Endodermal cell (in vitro differentiated cells): ENCODE measurements around the gene LEKR1. TPM values are rescaled to one million over a fixed set of nuclear protein-coding genes. Genes with fewer than 3 reads are reported as not detected.

ENCODE experiments used
- DNase-seq: peaks from one replicate; pipeline ENCODE4 v3.0.0-alpha.2; 2017
- H3K27ac ChIP-seq: 2 replicates; pipeline ENCODE4 v1.5.1; 2013; ENCODE audit warnings: mild to moderate bottlenecking, low read depth, low read length, moderate library complexity
- H3K27me3 ChIP-seq: 2 replicates; pipeline ENCODE4 v1.6.1; 2013; ENCODE audit warnings: mild to moderate bottlenecking, low read length, moderate library complexity; ENCODE audit not compliant: insufficient read depth, control insufficient read depth, poor library complexity, severe bottlenecking
- H3K36me3 ChIP-seq: 2 replicates; pipeline ENCODE4 v1.7.0; 2013; ENCODE audit warnings: mild to moderate bottlenecking, low read length, moderate library complexity; ENCODE audit not compliant: control insufficient read depth, insufficient read depth
- H3K4me1 ChIP-seq: one replicate; pipeline ENCODE4 v1.7.0; 2013; ENCODE audit warnings: low read length; ENCODE audit not compliant: control insufficient read depth, insufficient read depth
- H3K4me3 ChIP-seq: 2 replicates; pipeline ENCODE4 v1.5.1; 2013; ENCODE audit warnings: mild to moderate bottlenecking, low read length, moderate library complexity
- H3K9ac ChIP-seq: 2 replicates; pipeline ENCODE4 v1.6.1; 2013; ENCODE audit warnings: mild to moderate bottlenecking, low read length, moderate library complexity; ENCODE audit not compliant: poor library complexity, severe bottlenecking; ENCODE audit errors: extremely low read depth
- H3K9me3 ChIP-seq: 2 replicates; pipeline ENCODE4 v1.6.1; 2013; ENCODE audit warnings: mild to moderate bottlenecking, low read length, moderate library complexity; ENCODE audit not compliant: control insufficient read depth
- H3K27ac Mint-ChIP-seq: 2 replicates; pipeline ENCODE4 v1.8.0; 2020; ENCODE audit warnings: mixed read lengths
- H3K27me3 Mint-ChIP-seq: 2 replicates; pipeline ENCODE4 v1.8.0; 2021; ENCODE audit warnings: mild to moderate bottlenecking, mixed read lengths; ENCODE audit not compliant: insufficient read depth
- H3K36me3 Mint-ChIP-seq: 2 replicates; pipeline ENCODE4 v1.8.0; 2020; ENCODE audit warnings: low read depth, mixed read lengths
- H3K4me1 Mint-ChIP-seq: 2 replicates; pipeline ENCODE4 v1.8.0; 2020; ENCODE audit warnings: mixed read lengths
- H3K4me3 Mint-ChIP-seq: 2 replicates; pipeline ENCODE4 v1.8.0; 2020; ENCODE audit warnings: mild to moderate bottlenecking, moderate library complexity, mixed read lengths
- H3K9me3 Mint-ChIP-seq: 2 replicates; pipeline ENCODE4 v1.8.0; 2020; ENCODE audit warnings: mild to moderate bottlenecking, mixed read lengths
- WGBS, 2 experiments: methylation state at CpG; one replicate each; pipeline versions ENCODE4 v1.1.5 to v1.1.7; 2013; ENCODE audit warnings: missing lambda C conversion rate in 2 of 2, mixed read lengths in 1 of 2; ENCODE audit not compliant: insufficient coverage in 1 of 2, insufficient read length in 1 of 2; 5-methylcytosine and 5-hydroxymethylcytosine counted together
- total RNA-seq, 2 donors: library from RNA; stranded (reverse); fragmentation: NEBNext Ultra II Directional in 1 of 2; extraction: Animal tissue kit (Norgen Biotek cat#: 25700) in 1 of 2; gene quantifications; 2 replicates in 1 of 2; 3 replicates in 1 of 2; pipeline ENCODE4 v1.2.1, GENCODE V29; 2021
- TF ChIP-seq, protein P1 (sequence below): fragments of 200-600 bp; sonication (generic); conservative IDR thresholded peaks from 2 replicates; pipeline ENCODE4 v1.5.0; 2021; ENCODE audit warnings: antibody characterized with exemption, mild to moderate bottlenecking

LEKR1 gene
- total RNA-seq, 2 donors from 2014 or later, result 1.0 to 1.2 TPM

DNA sequence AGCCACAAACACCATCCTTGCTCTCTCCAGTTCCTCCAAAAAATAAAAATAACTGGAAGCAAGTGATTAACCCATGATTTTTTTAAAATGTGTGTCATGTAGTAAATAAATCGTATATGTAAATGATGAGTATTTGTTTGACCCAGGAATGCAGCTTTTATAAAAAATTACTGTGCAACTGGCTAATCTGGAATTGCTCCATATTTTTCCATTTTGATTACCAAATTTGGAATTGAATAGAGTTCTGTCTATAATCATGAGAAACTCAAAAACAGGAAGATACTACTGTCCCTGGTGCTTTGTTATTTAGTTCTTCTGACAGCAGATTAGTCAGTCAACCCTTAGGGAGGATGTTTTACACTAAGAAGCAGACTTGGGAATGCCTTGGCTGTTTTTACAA lies 217.6 kb downstream of the LEKR1 start:
- Mint-ChIP-seq H3K9me3 (no peaks in the 10 kb centered on the region), H3K4me1 (peaks cover 9% of the 10 kb centered on the region), H3K27me3 (peaks cover 4% of the 10 kb centered on the region), H3K27ac (no peak overlapping the region), H3K36me3 (no peaks in the 10 kb centered on the region), H3K4me3 (no peak overlapping the region)
- no peaks in the 10 kb centered on the region for H3K27me3 ChIP-seq
- no peaks in the 10 kb centered on the region for H3K4me1 ChIP-seq
- no peak overlapping the region for H3K27ac ChIP-seq
- H3K36me3 ChIP-seq, result no peaks in the 10 kb centered on the region
- 75 to 93% methylated on average over 1 of the region's 1 CpG for WGBS, 2 experiments
- H3K9ac ChIP-seq, result no peak overlapping the region
- no peak overlapping the region for H3K4me3 ChIP-seq
- no peak for DNase-seq
- H3K9me3 ChIP-seq, result no peaks in the 10 kb centered on the region
- TF ChIP-seq, protein P1, sequence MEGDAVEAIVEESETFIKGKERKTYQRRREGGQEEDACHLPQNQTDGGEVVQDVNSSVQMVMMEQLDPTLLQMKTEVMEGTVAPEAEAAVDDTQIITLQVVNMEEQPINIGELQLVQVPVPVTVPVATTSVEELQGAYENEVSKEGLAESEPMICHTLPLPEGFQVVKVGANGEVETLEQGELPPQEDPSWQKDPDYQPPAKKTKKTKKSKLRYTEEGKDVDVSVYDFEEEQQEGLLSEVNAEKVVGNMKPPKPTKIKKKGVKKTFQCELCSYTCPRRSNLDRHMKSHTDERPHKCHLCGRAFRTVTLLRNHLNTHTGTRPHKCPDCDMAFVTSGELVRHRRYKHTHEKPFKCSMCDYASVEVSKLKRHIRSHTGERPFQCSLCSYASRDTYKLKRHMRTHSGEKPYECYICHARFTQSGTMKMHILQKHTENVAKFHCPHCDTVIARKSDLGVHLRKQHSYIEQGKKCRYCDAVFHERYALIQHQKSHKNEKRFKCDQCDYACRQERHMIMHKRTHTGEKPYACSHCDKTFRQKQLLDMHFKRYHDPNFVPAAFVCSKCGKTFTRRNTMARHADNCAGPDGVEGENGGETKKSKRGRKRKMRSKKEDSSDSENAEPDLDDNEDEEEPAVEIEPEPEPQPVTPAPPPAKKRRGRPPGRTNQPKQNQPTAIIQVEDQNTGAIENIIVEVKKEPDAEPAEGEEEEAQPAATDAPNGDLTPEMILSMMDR, result no peak

GRCh38 chr3:157045238-157045850 lies 219.2 kb downstream of the LEKR1 start:
- H3K9me3 Mint-ChIP-seq, result no peaks in the 10 kb centered on the region
- WGBS, 2 experiments, result 91 to 93% methylated on average over 5 to 12 of the region's 12 CpGs
- Histone ChIP-seq H3K4me3 (no peak overlapping the region), H3K27ac (no peak overlapping the region), H3K36me3 (no peaks in the 10 kb centered on the region), H3K9me3 (no peaks in the 10 kb centered on the region), H3K27me3 (no peaks in the 10 kb centered on the region), H3K4me1 (no peaks in the 10 kb centered on the region), H3K9ac (no peak overlapping the region)
- H3K36me3 Mint-ChIP-seq, result no peaks in the 10 kb centered on the region
- H3K27me3 Mint-ChIP-seq, result peaks cover 4% of the 10 kb centered on the region
- DNase-seq, result peak; percentile 79
- no peak overlapping the region for H3K27ac Mint-ChIP-seq
- TF ChIP-seq, protein P1, result no peak
- peak overlapping the region; percentile 40 for H3K4me3 Mint-ChIP-seq
- H3K4me1 Mint-ChIP-seq, result peaks cover 9% of the 10 kb centered on the region

DNA sequence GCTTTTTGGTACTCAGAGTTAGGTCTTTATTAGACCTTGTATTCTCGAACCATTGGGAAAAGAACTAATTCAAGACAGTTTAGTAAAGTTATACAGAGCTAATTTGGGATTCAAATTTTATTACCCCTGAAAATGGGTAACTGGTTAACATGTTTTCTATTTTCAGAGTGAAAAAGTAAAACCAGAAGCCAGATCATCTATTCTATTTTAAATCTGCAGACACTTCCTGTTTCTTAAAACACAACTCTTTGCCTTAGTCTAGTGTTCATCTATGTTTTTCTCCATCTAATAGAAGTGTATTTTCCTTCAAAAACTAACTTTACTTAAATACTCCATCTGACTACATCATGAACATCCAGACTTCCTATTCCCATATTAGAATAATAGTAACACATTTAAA lies 220.4 kb downstream of the LEKR1 start:
- H3K27me3 Mint-ChIP-seq, result peaks cover 4% of the 10 kb centered on the region
- TF ChIP-seq, protein P1, result no peak
- Histone ChIP-seq H3K9ac (no peak overlapping the region), H3K9me3 (no peaks in the 10 kb centered on the region), H3K4me1 (no peaks in the 10 kb centered on the region), H3K36me3 (no peaks in the 10 kb centered on the region), H3K4me3 (no peak overlapping the region), H3K27me3 (no peaks in the 10 kb centered on the region), H3K27ac (no peak overlapping the region)
- 92% methylated on average over 1 of the region's 1 CpG; no CpG with 5 or more reads in 1 of the 2 experiments for WGBS, 2 experiments
- no peaks in the 10 kb centered on the region for H3K9me3 Mint-ChIP-seq
- H3K4me3 Mint-ChIP-seq, result no peak overlapping the region
- no peak overlapping the region for H3K27ac Mint-ChIP-seq
- peaks cover 9% of the 10 kb centered on the region for H3K4me1 Mint-ChIP-seq
- no peak for DNase-seq
- H3K36me3 Mint-ChIP-seq, result no peaks in the 10 kb centered on the region
